ENCODE results near the gene NPIPB2. TPM values are rescaled to one million over a fixed set of nuclear protein-coding genes. Genes with fewer than 3 reads are reported as not detected.

The NPIPB2 gene
- total and polyA plus RNA-seq, 10 of the 15 experiments (the other 5 are each of a cell fraction or from before 2014, with no cell fraction given): 1.9 to 29.3 (median 10.8) TPM

DNA sequence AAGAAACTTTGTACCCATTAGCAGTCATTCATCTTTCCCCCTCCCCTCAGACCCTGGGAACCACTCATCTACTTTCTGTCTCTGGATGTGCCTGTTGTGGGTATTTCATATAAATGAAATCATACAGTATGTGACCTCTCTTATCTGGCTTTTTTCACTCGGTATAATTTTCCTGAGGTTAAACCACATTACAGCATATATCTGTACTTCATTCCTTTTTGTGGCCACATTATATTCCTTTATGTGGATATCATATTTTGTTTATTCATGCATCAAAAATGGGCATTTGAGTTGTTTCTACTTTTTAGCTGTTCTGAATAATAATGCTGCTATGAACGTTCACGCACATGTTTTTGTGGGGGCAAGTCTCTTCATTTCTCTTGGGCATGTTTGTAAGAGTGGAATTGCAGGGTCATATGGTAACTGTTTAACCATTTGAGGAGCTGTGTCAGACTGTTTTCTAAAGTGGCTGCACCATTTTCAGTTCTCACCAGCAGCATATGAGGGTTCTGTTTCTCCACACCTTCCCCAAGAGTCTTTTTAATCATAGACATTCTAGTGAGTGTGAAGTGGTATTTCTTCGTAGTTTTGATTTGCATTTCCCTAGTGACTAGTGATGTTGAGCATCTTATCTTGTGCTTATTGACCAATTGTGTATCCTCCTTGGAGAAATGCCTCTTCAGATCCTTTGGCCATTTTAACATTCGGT lies 38.4 kb upstream of the NPIPB2 start (continued):
- TF ChIP-seq, protein P1, sequence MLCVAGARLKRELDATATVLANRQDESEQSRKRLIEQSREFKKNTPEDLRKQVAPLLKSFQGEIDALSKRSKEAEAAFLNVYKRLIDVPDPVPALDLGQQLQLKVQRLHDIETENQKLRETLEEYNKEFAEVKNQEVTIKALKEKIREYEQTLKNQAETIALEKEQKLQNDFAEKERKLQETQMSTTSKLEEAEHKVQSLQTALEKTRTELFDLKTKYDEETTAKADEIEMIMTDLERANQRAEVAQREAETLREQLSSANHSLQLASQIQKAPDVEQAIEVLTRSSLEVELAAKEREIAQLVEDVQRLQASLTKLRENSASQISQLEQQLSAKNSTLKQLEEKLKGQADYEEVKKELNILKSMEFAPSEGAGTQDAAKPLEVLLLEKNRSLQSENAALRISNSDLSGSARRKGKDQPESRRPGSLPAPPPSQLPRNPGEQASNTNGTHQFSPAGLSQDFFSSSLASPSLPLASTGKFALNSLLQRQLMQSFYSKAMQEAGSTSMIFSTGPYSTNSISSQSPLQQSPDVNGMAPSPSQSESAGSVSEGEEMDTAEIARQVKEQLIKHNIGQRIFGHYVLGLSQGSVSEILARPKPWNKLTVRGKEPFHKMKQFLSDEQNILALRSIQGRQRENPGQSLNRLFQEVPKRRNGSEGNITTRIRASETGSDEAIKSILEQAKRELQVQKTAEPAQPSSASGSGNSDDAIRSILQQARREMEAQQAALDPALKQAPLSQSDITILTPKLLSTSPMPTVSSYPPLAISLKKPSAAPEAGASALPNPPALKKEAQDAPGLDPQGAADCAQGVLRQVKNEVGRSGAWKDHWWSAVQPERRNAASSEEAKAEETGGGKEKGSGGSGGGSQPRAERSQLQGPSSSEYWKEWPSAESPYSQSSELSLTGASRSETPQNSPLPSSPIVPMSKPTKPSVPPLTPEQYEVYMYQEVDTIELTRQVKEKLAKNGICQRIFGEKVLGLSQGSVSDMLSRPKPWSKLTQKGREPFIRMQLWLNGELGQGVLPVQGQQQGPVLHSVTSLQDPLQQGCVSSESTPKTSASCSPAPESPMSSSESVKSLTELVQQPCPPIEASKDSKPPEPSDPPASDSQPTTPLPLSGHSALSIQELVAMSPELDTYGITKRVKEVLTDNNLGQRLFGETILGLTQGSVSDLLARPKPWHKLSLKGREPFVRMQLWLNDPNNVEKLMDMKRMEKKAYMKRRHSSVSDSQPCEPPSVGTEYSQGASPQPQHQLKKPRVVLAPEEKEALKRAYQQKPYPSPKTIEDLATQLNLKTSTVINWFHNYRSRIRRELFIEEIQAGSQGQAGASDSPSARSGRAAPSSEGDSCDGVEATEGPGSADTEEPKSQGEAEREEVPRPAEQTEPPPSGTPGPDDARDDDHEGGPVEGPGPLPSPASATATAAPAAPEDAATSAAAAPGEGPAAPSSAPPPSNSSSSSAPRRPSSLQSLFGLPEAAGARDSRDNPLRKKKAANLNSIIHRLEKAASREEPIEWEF (IDR thresholded peaks at IDR 0.05; ENCODE audit: insufficient replicate concordance, low read depth, low read length): peak; percentile 53
- TF ChIP-seq MEF2B (IDR thresholded peaks at IDR 0.05; ENCODE audit: partially characterized antibody, poor library complexity, severe bottlenecking): peak; percentile 74
- no peak for TF ChIP-seq STAT3 (IDR thresholded peaks at IDR 0.05; ENCODE audit: low read depth, low read length)
- TF ChIP-seq TBL1XR1 (IDR thresholded peaks at IDR 0.05; ENCODE audit: low read depth, low read length): no peak
- TF ChIP-seq NFXL1 (IDR thresholded peaks at IDR 0.05; ENCODE audit: borderline replicate concordance): no peak
- TF ChIP-seq EED (IDR thresholded peaks at IDR 0.05; ENCODE audit: low read depth): no peak; the same call in 1 of the 2 replicates
- TF ChIP-seq STAT1 (conservative IDR thresholded peaks at IDR 0.05): no peak
- TF ChIP-seq MYB (IDR thresholded peaks at IDR 0.05; ENCODE audit: borderline replicate concordance, low read depth, low read length): no peak
- no peak for TF ChIP-seq SMC3 (IDR thresholded peaks at IDR 0.05; ENCODE audit: borderline replicate concordance, low read length)
- peak; percentile 38 for TF ChIP-seq RAD51 (IDR thresholded peaks at IDR 0.05)
- TF ChIP-seq ZNF274 (IDR thresholded peaks at IDR 0.05; ENCODE audit: insufficient read depth, insufficient read length): no peak
- no peak for TF ChIP-seq HCFC1 (IDR thresholded peaks at IDR 0.05; ENCODE audit: low read length)
- TF ChIP-seq CHD1 (IDR thresholded peaks at IDR 0.05; ENCODE audit: low read depth, low read length): no peak
- TF ChIP-seq, protein P2, sequence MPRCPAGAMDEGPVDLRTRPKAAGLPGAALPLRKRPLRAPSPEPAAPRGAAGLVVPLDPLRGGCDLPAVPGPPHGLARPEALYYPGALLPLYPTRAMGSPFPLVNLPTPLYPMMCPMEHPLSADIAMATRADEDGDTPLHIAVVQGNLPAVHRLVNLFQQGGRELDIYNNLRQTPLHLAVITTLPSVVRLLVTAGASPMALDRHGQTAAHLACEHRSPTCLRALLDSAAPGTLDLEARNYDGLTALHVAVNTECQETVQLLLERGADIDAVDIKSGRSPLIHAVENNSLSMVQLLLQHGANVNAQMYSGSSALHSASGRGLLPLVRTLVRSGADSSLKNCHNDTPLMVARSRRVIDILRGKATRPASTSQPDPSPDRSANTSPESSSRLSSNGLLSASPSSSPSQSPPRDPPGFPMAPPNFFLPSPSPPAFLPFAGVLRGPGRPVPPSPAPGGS (IDR thresholded peaks at IDR 0.05; ENCODE audit: borderline replicate concordance, insufficient read depth, low read depth, low read length, poor library complexity, severe bottlenecking): no peak
- no peak for TF ChIP-seq POLR2A (IDR thresholded peaks at IDR 0.05; ENCODE audit: low read depth, low read length)
- no peak for TF ChIP-seq RB1 (IDR thresholded peaks at IDR 0.05; ENCODE audit: borderline replicate concordance)
- TF ChIP-seq IKZF1 (conservative IDR thresholded peaks at IDR 0.05): peak; percentile 42
- TF ChIP-seq, protein P3, sequence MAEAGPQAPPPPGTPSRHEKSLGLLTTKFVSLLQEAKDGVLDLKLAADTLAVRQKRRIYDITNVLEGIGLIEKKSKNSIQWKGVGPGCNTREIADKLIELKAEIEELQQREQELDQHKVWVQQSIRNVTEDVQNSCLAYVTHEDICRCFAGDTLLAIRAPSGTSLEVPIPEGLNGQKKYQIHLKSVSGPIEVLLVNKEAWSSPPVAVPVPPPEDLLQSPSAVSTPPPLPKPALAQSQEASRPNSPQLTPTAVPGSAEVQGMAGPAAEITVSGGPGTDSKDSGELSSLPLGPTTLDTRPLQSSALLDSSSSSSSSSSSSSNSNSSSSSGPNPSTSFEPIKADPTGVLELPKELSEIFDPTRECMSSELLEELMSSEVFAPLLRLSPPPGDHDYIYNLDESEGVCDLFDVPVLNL (IDR thresholded peaks at IDR 0.05; ENCODE audit: low read depth, low read length): no peak
- peak; percentile 49; the same call in 1 of the 2 replicates for TF ChIP-seq CREM (IDR thresholded peaks at IDR 0.05; ENCODE audit: low read depth)
- no peak for TF ChIP-seq ZZZ3 (IDR thresholded peaks at IDR 0.05; ENCODE audit: control insufficient read depth, insufficient read length, low read depth)
- TF ChIP-seq RBBP5 (conservative IDR thresholded peaks at IDR 0.05): no peak
- TF ChIP-seq CBFB (IDR thresholded peaks at IDR 0.05; ENCODE audit: low read depth): no peak
- no peak for TF ChIP-seq EP300 (IDR thresholded peaks at IDR 0.05; ENCODE audit: borderline replicate concordance in 1 of 2, control insufficient read depth in 1 of 2, low read depth in 2 of 2, low read length in 2 of 2)
- peak; percentile 35 to 55; a peak in 3 of 4 replicates for TF ChIP-seq BHLHE40 (IDR thresholded peaks at IDR 0.05; ENCODE audit: borderline replicate concordance in 1 of 2, low read depth in 2 of 2, low read length in 1 of 2)
- TF ChIP-seq NR2F1 (conservative IDR thresholded peaks at IDR 0.05): no peak

Measured in GM12878 (cell line).